AG04450 (cell line): ENCODE data around the gene NFYA. TPM values are rescaled to one million over a fixed set of nuclear protein-coding genes. Genes with fewer than 3 reads are reported as not detected.

ENCODE experiments used
- CTCF ChIA-PET: fragments of 300-600, 350-600 bp; formaldehyde crosslinking; extraction: SDS; loops from one replicate; lab custom pipeline; 2022; ENCODE audit warnings: antibody characterized with exemption, inconsistent platforms; lab: Charles Lee
- POLR2A ChIA-PET: fragments of 350-600 bp; formaldehyde crosslinking; extraction: SDS; loops from one replicate; lab custom pipeline; 2021; ENCODE audit warnings: antibody characterized with exemption, inconsistent platforms; lab: Yijun Ruan, JAX
- DNase-seq: peaks from one replicate; pipeline ENCODE4 v3.0.0-alpha.2; 2011; ENCODE audit warnings: low read depth, low spot score
- H3K27ac ChIP-seq: one replicate; pipeline ENCODE4 v1.5.1; 2012; ENCODE audit warnings: low read depth, low read length, control low read depth
- H3K27me3 ChIP-seq: one replicate; pipeline ENCODE4 v1.6.0; 2012; ENCODE audit warnings: low read length; ENCODE audit not compliant: control insufficient read depth, insufficient read depth
- H3K4me3 ChIP-seq: 2 replicates; pipeline ENCODE4 v1.5.1; 2011; ENCODE audit warnings: mild to moderate bottlenecking, low read depth, low read length, control low read depth
- H3K9me3 ChIP-seq: 2 replicates; pipeline ENCODE4 v1.5.1; 2012; ENCODE audit warnings: low read length; ENCODE audit not compliant: control insufficient read depth, insufficient read depth
- polyA minus RNA-seq: library from RNA; depleted of rRNA, polyadenylated mRNA; stranded (reverse); fragments of >200 nt; gene quantifications from 2 replicates; pipeline ENCODE4 v1.2.3, GENCODE V29; 2011; rRNA and poly(A)+ RNA removed
- polyA plus RNA-seq: library from polyadenylated mRNA; depleted of rRNA; stranded (reverse); fragments of >200 nt; gene quantifications from 2 replicates; pipeline ENCODE4 v1.2.3, GENCODE V29; 2011; rRNA removed
- TF ChIP-seq, protein P1 (sequence below): IDR thresholded peaks from 2 replicates; pipeline ENCODE4 v1.5.1; 2011; ENCODE audit warnings: low read depth, low read length, control low read depth, inconsistent platforms

Gene NFYA
- polyA plus RNA-seq, result 10.1 and 13.4 TPM in 2 replicates
- polyA minus RNA-seq, result 31.1 and 31.9 TPM in 2 replicates

DNA sequence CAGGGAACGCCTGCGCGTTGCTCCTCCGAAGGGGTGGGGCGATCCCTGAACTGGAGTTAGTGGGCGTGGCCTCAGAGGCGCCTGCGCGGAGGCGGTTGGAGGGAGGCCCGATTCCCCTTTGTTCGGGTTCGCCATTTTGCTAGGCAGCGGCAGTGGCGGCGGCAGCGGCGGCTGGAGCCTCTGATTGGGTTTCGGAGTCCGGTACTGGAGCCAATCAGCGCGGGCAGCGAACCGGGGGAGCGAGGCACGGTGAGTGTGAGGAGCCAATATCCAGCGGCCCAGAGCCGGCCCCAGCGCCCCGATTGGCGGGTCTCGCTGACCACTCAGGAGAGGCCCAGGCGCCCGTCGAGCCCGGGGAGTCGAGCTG is at the start of gene NFYA:
Gene NFYA (plus strand): TSS at position 139 of the 367 bp plus-strand sequence. CDS start 6,116 bp downstream, outside the sequence.
- POLR2A ChIA-PET, result interaction anchor here (1.0 to 1.3 kb wide), 2 partner anchors 19 to 108 kb away, joined by 4 to 5 read pairs; no protein-coding TSS in a partner anchor

DNA sequence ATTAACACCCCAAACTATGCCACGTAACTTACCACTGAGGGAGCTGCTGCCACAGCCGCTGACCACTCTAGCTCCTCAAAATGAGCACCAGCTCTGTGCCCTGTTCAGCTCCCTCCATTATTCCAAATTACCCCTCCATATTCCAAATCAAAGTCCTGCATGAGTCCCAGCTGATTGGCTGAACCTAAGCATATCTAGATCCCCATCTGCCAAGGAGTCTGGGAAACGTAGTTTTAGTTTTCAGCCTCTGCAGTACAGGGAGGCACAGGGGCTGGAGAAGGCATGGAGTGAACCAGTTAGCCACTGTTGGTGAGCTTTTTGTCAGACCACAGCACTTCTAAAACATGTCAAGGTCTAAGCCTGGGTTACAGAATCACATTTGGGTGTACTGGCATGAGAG is 49.7 kb upstream of the NFYA start:
- no peak overlapping the region for H3K4me3 ChIP-seq
- CTCF ChIA-PET, result interaction anchor here (1.0 to 10.3 kb wide), 2 partner anchors 16 to 128 kb away, joined by 5 to 183 read pairs; partner anchors contain the start of gene UNC5CL
- no peak for DNase-seq
- no peak overlapping the region for H3K27ac ChIP-seq
- no peaks in the 10 kb centered on the region for H3K9me3 ChIP-seq
- no peaks in the 10 kb centered on the region for H3K27me3 ChIP-seq
- TF ChIP-seq, protein P1, sequence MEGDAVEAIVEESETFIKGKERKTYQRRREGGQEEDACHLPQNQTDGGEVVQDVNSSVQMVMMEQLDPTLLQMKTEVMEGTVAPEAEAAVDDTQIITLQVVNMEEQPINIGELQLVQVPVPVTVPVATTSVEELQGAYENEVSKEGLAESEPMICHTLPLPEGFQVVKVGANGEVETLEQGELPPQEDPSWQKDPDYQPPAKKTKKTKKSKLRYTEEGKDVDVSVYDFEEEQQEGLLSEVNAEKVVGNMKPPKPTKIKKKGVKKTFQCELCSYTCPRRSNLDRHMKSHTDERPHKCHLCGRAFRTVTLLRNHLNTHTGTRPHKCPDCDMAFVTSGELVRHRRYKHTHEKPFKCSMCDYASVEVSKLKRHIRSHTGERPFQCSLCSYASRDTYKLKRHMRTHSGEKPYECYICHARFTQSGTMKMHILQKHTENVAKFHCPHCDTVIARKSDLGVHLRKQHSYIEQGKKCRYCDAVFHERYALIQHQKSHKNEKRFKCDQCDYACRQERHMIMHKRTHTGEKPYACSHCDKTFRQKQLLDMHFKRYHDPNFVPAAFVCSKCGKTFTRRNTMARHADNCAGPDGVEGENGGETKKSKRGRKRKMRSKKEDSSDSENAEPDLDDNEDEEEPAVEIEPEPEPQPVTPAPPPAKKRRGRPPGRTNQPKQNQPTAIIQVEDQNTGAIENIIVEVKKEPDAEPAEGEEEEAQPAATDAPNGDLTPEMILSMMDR, result no peak
- POLR2A ChIA-PET, result no interaction called here

More for the DNA sequence above, at the start of gene NFYA:
- peak within 1 kb of the TSS; percentile 99 for H3K27ac ChIP-seq
- TF ChIP-seq, protein P1, result no peak
- no peak for DNase-seq
- H3K9me3 ChIP-seq, result no peaks in the 10 kb centered on the region
- H3K4me3 ChIP-seq, result peak within 1 kb of the TSS; percentile 85
- no peaks in the 10 kb centered on the region for H3K27me3 ChIP-seq
- CTCF ChIA-PET, result interaction anchor here (0.6 to 3.0 kb wide), 5 partner anchors 10 to 247 kb away, joined by 3 to 7 read pairs (median 4); no protein-coding TSS in a partner anchor

DNA sequence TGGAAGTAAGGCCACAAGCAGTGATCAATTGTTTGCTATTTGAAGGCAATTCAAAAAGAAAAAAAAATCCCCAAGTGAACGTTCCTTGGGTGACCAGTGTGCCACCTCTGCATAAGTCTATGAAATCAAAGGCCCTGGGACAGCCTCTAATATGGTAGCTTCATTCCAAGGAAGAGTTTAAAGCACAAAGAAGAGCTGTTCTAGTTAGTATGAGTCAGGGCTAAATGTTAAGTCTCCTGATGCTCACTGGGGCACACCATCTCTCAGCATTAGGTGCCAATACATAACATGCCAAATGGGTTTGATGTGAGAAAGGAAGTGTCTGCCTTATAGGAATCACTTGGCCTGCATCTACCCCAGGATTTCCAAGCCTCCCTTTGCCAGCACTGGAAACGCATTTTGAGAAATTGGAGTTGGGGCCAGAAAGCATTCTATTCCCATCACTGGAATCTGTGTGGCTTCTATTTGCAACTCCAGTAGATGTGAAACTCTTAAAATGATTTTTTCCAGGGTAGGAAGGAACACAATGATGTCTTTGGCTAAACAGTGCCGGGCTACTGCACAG is 46.7 kb upstream of the NFYA start:
- Histone ChIP-seq H3K4me3 (no peak overlapping the region), H3K27me3 (peaks cover 4% of the 10 kb centered on the region), H3K9me3 (no peaks in the 10 kb centered on the region), H3K27ac (no peak overlapping the region)
- TF ChIP-seq, protein P1, result no peak
- DNase-seq, result no peak
- ChIA-PET POLR2A (no interaction called here), CTCF (interaction anchor here (1.1 to 10.3 kb wide), 8 partner anchors 8 to 203 kb away, joined by 3 to 183 read pairs (median 12); no protein-coding TSS in a partner anchor)

DNA sequence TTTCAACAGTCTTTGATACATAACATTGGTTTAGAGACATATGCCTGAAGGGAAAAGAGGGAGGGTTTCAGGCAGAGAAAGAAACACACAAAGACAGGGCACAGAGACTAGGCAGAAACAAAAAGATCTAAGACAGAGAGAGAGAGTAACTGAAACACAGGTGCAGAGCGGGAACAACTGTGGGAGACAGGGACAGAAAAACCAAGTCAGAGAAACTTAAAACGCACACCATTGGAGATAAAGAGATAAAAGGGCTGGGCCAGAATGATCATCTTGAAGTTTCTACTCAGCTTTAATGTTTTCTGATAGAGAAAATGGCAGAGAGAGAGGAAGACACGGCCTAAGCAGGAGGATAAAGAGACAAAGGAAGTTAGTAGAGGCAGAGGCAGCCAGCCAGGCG is 45.5 kb upstream of the NFYA start:
- Histone ChIP-seq H3K27me3 (peaks cover 4% of the 10 kb centered on the region), H3K4me3 (peak overlapping the region; percentile 60), H3K9me3 (no peaks in the 10 kb centered on the region), H3K27ac (no peak overlapping the region)
- no peak for DNase-seq
- POLR2A ChIA-PET, result no interaction called here
- TF ChIP-seq, protein P1, result no peak
- CTCF ChIA-PET, result interaction anchor here (0.6 to 10.3 kb wide), 45 partner anchors 8 to 477 kb away, joined by 3 to 183 read pairs (median 4); partner anchors contain the start of genes TSPO2 and UNC5CL
